Activated gamma-delta T cell (primary cell): ENCODE results near the gene ENOSF1.

Source experiments
- DNase-seq: peaks from one replicate; lab custom pipeline; 2025; lab: John Stamatoyannopoulos, UW

The ENOSF1 gene

DNA sequence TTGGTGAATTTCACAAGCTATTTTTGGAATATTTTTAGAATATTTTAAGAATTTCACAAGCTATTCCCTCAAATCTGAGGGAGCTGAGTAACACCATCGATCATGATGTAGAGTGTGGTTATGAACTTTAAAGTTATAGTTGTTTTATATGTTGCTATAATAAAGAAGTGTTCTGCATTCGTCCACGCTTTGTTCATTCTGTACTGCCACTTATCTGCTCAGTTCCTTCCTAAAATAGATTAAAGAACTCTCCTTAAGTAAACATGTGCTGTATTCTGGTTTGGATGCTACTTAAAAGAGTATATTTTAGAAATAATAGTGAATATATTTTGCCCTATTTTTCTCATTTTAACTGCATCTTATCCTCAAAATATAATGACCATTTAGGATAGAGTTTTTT is 39.1 kb downstream of the ENOSF1 start:
- DNase-seq = no peak

DNA sequence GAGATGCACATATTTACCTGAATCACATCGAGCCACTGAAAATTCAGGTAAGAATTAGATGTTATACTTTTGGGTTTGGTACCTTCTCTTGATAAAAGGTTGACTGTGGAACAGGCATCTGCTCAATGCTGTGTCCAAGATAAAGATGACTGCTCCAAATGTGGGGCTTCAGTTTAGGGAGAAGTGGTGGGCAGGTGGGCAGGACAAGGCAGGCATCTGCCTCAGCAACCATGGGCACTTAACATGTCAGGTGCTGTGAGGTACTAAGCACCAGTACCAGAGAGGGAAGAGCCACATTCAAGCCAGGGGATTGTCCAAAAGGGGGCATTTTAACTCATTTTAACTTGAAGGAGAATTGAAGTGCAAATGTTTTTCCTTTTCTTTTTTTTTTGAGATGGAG is 41.0 kb downstream of the ENOSF1 start:
- DNase-seq = no peak

DNA sequence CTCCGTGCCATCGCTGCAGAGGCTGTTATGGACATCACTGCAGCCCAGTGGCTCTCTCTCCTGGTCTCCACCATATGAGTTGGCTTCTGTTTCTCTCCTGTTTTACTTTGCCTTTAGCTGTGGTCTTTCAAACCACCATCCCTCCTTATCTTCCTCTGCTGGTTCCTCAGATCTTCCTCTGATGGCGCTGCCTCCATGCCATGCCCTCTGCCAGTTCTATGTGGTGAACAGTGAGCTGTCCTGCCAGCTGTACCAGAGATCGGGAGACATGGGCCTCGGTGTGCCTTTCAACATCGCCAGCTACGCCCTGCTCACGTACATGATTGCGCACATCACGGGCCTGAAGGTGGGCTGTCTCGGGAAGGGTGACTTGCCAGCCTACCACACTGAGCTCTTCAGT is 41.9 kb downstream of the ENOSF1 start:
- DNase-seq = no peak

DNA sequence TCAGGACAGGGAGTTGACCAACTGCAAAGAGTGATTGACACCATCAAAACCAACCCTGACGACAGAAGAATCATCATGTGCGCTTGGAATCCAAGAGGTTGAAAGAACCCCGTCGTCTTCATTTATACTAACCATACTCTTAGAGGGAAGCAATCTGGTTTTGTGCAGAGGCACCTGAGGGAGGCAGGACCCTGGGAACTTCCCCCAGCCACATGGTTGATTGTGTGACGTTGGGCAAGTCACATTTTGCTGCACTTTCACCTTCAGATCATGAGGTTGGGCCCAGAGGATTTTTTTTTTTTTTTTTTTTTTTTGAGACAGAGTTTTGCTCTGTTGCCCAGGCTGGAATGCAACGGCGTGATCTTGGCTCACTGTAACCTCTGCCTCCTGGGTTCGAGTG is 43.4 kb downstream of the ENOSF1 start:
- no peak for DNase-seq

DNA sequence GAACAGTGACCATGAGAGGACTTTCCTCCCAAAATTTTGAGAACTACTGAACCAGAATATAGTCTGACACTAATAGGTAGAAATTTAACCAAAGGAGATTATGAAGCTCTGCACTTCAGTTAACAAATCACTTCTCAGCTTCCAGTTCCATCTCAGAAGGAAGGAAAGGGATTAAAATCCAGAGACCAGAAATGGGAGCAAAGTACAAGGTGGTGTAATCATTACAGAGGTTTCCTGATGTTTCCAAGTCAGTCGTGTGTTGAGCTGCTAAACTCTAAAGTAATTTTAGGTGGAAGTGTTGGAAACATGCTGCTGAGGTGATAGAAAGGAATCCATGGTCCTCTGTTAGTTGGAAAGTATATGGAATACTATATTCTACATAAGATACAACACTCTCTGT is 44.2 kb downstream of the ENOSF1 start:
- no peak for DNase-seq

DNA sequence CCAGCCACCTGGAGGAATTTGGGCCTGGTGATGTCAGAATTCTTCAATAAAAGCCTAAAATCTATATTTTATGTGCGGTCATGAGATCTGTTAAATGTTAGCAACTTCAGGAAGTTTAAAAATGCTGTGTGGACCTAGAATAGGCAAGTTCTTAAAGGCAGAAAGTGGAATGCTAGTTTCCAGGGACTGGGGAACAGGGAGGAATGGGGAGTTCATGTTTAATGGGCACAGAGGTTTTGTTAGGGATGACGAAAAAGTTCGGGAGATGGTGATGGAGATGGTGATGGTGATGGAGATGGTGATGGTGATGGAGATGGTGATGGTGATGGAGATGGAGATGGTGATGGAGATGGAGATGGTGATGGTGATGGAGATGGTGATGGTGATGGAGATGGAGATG is 45.8 kb downstream of the ENOSF1 start:
- no peak for DNase-seq

DNA sequence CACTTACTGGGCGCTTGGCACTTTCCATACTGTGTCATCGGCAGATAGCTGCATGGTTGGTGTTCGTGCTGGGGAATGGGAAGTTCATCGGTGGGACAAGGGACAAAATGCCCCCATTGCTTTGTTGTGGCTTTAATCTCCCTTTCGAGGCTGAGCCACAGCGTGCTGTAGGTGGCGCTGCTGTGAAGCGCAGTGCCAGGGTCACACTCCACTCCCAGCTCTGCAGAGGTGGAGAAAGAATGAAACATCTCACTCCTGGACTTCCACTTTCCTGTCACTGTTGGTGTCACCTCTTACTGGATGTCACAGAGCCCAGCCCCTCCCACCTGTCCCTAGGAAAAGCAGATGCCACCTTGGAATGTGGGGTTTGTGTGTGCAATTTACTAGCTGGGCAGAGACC is 46.3 kb downstream of the ENOSF1 start:
- no peak for DNase-seq

DNA sequence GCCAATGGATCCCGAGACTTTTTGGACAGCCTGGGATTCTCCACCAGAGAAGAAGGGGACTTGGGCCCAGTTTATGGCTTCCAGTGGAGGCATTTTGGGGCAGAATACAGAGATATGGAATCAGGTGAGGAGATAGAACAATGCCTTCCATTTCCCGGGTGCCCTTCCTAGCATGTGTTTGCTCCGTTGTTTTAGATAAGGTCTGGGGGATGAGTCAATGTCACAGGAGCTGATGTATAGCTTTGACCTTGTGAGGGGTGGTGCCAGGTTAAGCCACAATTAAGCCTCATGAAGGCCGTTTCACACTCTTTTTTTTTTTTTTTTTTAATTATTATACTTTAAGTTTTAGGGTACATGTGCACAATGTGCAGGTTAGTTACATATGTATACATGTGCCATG is 50.2 kb downstream of the ENOSF1 start:
- no peak for DNase-seq

DNA sequence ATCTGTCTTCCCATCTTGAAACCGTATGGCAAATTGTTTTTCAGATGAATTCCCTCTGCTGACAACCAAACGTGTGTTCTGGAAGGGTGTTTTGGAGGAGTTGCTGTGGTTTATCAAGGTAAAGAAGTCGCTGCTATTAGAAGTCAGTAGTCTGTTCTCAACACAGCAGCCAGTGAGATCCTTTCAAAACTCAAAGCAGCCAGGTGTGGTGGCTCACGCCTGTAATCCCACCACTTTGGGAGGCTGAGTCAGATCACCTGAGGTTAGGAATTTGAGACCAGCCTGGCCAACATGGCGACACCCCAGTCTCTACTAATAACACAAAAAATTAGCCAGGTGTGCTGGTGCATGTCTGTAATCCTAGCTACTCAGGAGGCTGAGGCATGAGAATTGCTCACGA is 52.8 kb downstream of the ENOSF1 start:
- no peak for DNase-seq

DNA sequence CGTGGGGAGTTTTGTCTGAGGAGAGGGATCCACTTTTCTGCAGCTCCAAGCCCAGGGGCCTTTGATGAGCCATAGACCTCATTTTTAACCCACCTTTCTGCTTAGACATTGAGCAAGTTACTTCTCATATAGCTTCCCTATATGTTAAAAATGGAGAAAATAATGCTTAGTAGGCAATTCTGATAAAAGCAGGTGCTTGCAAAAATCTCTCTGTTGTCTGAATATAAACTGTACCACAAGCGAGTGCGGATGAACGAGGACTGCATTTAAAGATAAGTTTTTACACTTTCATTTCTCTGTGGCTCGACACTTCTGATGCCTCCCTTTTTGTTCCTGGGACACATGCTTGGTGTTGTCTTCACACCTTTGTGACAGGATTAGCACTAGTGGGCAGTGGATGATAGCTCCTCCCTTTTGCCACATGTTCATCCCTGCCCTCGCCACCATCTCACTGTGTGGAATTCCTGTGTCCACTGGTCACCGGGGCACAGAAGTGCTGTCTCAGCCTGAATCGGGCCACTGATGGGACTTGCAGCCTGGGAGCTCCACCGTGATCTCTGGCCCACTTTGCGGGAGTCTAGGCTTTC is 53.4 kb downstream of the ENOSF1 start:
- no peak for DNase-seq

DNA sequence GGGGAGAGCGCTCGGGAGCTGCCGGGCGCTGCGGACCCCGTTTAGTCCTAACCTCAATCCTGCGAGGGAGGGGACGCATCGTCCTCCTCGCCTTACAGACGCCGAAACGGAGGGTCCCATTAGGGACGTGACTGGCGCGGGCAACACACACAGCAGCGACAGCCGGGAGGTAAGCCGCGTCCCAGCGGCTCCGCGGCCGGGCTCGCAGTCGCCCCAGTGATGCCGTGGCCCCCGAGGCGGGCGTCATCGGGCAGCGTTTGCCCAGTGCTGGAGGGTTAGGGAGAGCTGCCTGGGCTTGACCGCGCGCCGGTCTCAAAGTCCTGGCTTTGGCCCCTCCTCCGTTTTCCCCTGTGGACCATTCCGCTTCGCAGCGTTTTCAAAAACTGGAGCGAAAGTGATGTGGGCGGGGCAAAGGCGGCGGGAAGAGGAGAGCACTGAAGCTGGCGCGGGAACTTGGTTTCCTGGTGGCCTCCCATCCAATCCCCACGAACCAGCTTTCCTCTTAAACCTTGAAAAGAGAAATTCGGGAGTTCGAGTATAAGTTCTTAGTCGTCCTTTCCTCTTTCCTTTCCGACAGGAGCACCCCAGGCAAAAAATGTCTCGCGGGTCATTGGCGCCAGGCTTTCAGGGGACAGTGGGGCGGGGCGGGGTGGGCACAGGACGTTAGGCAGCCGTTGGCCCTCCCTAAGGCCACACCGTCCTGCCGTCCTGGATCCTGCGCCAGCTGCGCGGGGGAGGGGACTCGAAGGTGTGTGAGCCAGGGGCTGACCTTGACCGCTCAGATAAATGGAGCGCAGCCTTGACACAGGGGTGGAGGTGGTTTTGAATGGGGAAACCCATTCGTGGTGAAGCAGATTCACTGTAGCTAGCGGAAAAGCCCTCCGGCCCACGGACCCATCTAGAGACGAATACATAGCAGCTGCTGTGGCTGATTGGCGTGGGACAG is 54.2 kb downstream of the ENOSF1 start:
- DNase-seq = no peak

DNA sequence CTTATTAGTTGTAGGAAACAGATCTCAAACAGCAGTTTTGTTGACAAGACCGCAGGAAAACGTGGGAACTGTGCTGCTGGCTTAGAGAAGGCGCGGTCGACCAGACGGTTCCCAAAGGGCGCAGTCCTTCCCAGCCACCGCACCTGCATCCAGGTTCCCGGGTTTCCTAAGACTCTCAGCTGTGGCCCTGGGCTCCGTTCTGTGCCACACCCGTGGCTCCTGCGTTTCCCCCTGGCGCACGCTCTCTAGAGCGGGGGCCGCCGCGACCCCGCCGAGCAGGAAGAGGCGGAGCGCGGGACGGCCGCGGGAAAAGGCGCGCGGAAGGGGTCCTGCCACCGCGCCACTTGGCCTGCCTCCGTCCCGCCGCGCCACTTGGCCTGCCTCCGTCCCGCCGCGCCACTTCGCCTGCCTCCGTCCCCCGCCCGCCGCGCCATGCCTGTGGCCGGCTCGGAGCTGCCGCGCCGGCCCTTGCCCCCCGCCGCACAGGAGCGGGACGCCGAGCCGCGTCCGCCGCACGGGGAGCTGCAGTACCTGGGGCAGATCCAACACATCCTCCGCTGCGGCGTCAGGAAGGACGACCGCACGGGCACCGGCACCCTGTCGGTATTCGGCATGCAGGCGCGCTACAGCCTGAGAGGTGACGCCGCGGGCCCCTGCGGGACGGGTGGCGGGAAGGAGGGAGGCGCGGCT is 55.0 kb downstream of the ENOSF1 start, which contains the start of gene TYMS:
TYMS (plus strand) TSS at position 343 of the 690 bp plus-strand sequence; CDS start at position 433, 90 bp downstream.
- DNase-seq = peak; percentile 25

DNA sequence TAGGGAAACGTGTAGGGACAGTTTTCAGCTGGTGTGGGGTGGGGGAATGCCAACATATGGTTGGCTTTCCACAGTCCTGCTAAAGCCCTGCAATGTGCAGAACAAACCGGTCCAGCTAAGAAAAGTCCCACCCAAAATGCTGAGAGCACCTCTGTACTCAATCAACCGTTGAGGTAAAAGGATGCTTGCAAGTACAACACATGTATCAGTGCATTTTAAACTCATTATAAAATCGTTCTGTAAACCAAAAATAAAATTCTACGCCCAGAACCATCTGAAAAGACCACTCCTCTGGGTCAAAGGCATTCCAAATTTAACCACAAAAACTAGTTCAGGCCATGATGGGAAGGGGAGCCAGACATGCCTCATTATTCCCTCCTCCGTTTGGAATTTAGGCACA is 57.0 kb downstream of the ENOSF1 start:
- no peak for DNase-seq

DNA sequence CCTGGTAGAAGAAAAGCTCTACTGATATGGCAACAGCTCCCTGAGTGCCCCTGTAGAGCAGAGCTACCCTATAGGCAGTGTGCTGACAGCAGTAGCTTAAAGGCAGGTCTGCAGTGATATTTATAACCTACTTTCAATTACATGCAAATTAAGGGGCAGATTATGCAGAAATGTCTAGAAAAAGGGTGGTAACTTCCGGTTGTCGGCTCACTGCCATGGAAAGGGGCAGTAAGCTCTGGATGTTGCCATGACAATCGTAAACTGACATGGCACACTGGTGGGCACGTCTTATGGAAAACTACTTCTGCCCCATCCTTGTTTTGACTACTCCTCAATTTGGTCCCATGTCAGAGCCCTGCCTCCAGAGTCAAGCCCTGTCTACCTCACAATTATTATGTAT is 57.8 kb downstream of the ENOSF1 start:
- DNase-seq = no peak

DNA sequence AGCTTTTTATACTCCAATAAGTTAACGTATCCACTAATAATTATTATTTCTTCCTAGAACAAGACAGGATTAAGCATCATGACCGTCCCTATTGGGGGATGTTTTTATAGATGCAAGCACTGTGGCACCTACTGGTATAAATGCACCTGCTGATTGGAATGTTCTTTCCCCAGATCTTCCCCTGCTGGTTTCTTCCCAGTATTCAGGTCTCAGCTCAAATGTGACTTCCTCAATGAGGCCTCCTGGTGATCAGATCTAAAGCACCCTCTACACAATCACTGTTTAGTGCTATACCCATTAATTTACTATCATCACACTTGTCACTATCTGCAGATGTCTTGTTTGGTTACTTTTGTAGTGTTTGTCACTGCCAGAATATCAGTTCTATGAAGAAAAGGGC is 58.9 kb downstream of the ENOSF1 start:
- no peak for DNase-seq

DNA sequence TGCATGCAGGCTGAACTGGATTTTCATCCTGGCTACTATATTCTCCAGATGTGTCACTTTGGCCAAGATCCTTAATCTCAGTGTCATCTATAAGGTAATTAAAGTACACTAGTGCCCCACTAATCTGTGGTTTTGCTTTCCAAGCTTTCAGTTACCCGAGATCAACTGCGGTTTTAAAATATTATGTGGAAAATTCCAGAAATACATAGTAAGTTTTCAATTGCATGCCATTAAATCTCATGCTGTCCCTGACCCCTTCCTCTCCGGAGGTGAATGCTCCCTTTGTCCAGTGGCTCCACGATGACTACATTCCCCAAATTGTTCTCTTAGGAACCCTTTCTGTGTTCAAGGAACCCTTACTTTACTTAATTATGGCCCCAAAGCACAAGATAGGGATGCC is 60.3 kb downstream of the ENOSF1 start:
- DNase-seq = no peak

DNA sequence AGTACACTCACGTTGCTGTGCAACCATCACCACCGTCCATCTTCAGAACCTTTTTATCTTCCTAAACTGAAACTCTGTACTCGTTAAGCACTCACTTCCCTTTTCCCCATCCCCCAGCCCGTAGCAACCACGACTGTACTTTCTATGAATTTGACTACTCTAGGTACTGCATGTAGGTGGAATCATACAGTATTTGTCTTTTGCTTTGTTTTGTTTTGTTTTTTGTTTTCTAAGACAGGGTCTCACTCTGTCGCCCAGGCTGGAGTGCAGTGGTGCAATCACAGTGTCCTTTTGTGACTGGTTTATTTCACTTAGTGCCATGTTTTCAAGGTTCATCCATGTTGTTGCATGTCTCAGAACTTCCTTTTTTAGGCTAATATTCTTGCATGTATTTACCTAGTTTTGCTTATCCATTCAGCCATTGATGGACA is 62.0 kb downstream of the ENOSF1 start:
- DNase-seq = no peak

DNA sequence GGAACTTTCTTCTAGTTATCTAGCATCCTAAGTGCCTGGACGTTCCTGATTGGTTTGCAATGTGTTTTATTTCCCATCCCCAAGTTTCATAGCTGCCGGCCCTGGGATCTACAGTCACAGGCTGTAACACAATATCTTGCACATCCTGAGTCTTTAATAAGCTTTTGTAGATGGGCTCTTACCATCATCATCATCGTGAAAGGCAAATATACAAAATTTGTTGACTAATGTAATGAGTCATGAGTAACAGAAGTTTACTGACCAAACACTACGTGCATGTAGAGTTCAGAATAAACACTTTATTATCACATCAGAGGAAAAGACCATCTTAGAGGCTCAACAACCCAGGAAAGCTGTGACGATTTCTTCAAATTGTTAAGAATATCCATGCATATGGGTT is 63.1 kb downstream of the ENOSF1 start:
- no peak for DNase-seq

DNA sequence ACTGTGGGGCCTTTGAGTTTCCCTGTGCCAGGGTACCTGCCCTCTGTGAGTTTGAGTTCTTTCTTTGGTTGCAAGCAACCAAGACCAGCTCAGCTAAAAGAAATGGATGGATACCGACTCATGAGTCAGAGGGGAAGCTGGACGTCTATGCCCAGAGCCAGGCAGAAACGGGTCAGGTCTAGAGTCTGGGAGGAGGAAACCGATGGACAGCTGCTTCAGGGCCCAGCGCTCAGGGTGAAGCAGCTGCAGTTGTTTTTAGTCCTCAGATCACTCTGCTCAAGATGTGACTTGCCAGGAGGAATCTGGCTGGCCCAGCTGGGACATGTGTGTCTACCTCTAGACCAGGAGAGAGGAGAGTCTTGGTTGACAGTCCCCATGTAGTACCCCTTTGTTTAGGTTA is 65.1 kb downstream of the ENOSF1 start:
- no peak for DNase-seq

DNA sequence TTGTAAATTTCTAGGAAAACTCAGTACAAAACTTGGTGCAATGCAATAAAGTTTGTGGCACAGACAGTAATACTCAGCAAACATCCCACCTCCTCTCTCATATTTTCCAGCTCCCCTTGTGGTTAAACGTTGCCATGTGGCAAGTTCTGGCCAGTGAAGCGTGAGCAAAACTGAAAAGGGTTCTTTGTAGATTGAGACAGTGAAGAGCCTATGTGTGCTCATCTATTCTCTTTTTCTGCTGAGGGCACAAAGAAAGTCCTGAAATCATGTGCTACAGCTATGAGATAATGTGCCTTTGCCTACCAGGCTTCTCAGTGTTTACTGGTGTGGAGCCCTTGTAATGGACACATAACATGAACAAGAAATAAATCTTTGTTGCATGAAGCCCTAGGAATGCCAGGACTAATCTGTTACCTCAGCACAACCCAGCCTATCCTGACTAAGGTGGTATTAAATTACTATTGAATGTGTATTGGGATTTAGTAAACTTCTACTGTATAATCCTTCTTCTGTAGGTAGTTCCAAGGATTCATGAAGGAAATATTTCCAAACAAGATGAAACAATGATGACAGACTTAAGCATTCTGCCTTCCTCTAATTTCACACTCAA is 67.9 kb downstream of the ENOSF1 start:
- DNase-seq = no peak

DNA sequence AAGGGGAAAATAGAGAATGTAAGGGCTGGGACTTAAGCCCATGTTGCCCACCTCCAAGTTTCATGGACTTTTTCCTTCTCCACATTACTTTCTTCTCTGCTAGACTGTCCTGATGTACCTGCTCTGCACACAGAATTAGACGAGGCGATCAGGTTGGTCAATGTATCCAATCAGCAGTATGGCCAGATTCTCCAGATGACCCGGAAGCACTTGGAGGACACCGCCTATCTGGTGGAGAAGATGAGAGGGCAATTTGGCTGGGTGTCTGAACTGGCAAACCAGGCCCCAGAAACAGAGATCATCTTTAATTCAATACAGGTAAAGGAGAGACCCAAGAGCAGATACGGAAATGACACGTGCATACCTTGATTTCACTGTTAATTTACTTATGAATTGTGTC is 71.2 kb downstream of the ENOSF1 start:
- no peak for DNase-seq

DNA sequence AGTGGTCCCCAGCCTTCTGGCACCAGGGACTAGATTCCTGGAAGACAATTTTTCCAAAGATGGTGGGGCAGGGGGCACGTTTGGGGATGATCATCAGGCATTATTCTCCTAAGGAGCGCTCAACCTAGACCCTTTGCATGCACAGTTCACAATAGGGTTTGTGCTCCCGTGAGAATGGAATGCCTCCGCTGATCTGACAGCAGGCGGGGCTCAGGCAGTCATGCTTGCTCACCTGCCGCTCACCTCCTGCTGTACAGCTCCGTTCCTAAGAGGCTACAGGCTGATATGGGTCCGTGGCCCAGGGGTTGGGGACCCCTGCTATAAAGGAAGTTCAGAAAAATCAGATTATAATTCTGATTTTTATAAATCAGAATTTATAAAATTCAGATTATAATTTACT is 77.3 kb downstream of the ENOSF1 start:
- DNase-seq = no peak
